ENCODE measurements around the gene MGAT3. TPM values are rescaled to one million over a fixed set of nuclear protein-coding genes. Genes with fewer than 3 reads are reported as not detected.

The MGAT3 gene
- total RNA-seq, 5 donors from 2014 or later (not counting 1 experiment from before 2014, with no cell fraction given), result 0.23 to 2.7 (median 1.1) TPM

Other genes starting within 250 kb of the MGAT3 start
- gene PDGFB, start 212.0 kb upstream of the MGAT3 start, total RNA-seq, result 10 to 100 TPM in 2 of 5 donors, 1 to 10 TPM in 3; 2.9 to 18.3 (median 4.6) TPM
- 1,000 to 10,000 TPM; 3,304 to 3,660 (median 3,479) TPM for gene RPL3, start 137.4 kb upstream of the MGAT3 start, total RNA-seq
- 1 to 10 TPM; 1.1 to 4.3 (median 2.7) TPM for gene SYNGR1, start 107.0 kb upstream of the MGAT3 start, total RNA-seq
- gene TAB1, start 57.2 kb upstream of the MGAT3 start, total RNA-seq, result 10 to 100 TPM; 24.1 to 46.7 (median 44.0) TPM
- 10 to 100 TPM; 19.7 to 44.1 (median 38.5) TPM for gene MIEF1, start 45.3 kb downstream of the MGAT3 start, total RNA-seq
- gene ATF4, start 63.5 kb downstream of the MGAT3 start, total RNA-seq, result 100 to 1,000 TPM; 236 to 371 (median 327) TPM
- 10 to 100 TPM; 42.4 to 76.8 (median 73.5) TPM for gene RPS19BP1, start 75.7 kb downstream of the MGAT3 start, total RNA-seq
- 10 to 100 TPM; 16.1 to 32.9 (median 28.8) TPM for gene CACNA1I, start 113.7 kb downstream of the MGAT3 start, total RNA-seq